ENCODE results near the gene GNAI1.
A peak's percentile ranks its signal among the peaks of the same experiment; 100 is the strongest.

The GNAI1 gene

DNA sequence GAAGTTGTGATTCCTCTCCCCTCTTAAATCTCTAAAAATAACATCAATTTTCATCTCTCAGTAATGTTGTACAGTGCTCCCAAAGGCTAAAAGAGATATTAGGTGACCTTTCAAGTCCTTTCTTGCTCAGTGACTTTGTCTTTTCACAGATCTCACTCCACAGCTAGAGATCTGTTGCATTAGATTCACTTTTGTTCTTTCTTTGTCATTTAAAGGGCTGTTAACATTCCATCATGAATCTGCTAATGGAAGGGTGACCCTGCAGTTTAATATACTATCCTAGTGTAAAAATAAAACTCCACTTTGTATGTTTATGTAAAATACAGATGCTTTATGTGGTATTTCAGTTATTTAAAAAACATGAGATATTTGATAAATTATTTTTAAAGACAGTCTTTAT, 30.5 kb downstream of the GNAI1 start:
- no peak for DNase-seq

- DNase-seq = no peak
Observed at GRCh38 chr7:80170445-80170844, 35.8 kb downstream of the GNAI1 start.

DNA sequence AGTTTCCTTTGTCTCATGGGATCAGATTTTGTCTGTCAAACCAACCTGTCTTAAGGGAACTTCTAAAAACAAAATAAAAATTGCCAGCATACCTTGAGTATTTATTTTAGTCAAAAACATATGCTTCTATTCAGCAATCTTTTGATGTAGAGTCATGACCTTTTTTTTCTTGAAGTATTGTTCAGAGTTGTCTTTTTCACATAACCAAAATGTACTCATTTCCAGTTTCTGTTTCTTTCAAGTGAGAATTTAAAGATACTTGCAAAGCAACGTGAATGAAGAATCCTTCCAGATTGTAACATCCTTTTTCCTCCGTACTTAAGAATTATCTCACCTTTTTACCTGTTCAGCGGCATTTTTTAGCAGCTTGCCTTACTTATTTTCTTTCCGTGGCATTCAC, 37.8 kb downstream of the GNAI1 start:
- DNase-seq = no peak

DNA sequence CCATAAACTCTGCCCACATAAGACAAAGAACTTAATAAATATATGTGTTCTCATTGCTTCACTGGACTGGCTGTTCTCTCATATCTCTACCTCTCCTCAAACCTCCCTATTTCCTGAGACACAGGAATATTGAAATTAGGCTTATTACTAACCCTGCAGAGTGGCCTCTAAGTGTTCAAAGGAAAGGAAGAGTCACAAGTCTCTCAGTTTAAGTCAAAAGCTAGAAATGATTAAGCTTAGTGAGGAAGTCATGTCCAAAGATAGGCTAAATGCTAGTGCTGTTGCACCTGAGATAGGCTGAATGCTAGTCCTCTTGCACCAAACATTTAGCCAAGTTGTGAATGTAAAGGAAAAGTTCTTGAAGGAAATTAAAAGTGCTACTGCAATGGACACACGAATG, 41.1 kb downstream of the GNAI1 start:
- DNase-seq = no peak

GRCh38 chr7:80181411-80181810, 46.8 kb downstream of the GNAI1 start:
- no peak for DNase-seq

DNA sequence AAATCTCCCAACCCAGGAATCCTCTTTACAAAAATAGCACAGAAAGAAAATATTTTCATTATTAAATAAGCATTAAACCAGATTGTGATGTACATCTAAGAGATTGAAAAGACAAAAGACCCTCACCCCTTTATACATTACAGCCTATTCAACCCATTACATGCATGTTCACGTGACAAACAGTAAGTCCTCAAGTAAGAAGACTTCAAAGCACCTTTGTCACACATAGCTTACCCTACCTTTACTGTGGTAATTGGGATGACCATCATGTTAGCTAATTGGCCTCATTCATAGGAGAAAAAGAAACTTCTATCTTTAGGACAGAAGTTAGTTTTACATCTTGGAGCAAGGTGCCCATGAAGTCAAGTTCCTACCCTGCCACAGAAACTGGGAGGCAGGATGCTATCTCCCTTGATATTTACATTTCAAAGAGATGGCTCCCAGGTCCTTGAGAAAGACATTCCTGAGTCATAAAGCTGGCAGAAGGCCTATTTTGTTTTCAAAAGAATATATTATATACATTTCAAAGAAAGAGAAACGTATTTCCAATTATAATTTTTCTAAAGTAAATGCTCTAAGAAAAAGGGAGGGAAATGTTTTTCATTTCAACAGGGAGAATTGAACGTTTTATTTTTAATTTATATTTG, 48.1 kb downstream of the GNAI1 start:
- no peak for DNase-seq

DNA sequence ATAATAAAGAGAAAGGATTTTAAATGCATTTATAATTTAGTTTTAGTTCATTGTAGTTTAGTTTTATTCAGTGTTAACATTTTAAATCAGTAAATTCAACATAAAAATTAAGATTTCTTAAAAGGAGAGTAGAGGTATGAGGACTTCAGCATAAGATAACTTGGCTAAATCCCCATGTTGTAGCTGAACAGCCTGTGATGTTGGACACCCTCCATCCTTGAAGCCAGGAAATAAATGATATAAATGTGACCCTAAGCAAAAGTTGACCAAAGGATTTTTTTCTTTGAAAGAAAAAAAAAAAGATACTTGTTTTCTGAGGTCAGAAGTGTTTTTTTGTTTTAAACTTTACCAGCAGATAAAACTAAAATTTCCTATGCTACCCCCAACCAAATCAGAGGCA, 48.7 kb downstream of the GNAI1 start:
- DNase-seq = no peak

GRCh38 chr7:80183900-80184685, 49.5 kb downstream of the GNAI1 start:
- no peak for DNase-seq

DNA sequence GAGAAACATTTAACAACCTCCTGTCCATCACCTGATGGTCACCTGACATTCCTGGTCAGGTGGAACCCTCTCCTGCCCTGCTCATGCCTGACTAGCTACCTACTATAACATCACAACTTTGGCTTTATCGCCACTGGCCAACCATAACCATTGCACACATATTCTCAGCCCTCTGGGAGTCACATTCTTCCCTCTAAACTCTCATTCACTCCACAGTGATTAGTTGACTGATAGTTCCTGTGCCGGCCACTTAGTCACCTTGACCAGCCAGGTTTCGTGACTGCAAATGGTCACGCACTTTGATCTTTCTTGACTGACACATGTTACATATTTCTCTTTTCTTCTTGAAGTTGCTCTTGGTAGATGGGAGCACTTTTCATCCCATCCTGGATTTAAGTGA, 50.1 kb downstream of the GNAI1 start:
- DNase-seq = no peak

DNA sequence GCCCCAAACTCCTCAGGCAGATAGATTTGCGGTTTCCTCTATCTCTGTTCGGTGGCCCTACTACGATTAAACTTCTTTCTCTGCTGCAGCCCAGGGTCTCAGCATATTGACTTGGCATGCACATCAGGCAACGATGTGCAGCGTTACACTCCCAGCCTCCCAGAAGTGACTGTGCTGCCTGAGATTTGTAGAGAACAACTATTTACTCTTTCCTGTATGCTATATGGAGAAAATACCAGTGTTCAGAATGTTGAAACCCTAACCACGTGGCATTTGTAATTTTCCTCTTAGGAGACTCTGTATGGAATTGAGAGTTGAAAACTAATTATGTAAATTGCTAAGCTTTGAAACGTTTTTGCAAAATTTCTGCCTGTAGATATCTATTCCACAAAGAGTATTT, 50.9 kb downstream of the GNAI1 start:
- no peak for DNase-seq

DNA sequence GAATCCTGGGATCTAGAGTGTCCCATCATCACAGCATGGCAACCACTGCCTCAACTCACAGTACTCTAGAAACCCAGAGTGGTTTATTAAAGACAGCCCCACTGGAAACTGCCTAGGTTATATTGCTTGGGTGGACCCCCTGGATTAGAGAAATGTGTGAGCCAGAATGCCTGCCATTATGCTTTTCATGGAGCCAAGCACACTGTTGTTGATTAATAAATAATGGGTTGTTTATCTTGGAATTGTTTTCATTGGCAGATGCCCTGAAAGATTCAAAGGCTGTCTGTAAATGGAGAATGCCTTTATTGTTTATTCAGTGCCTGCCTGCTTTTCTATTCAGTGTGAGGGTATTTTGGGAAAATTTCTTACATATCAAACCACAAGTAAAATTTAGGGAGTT, 52.1 kb downstream of the GNAI1 start:
- no peak for DNase-seq

DNA sequence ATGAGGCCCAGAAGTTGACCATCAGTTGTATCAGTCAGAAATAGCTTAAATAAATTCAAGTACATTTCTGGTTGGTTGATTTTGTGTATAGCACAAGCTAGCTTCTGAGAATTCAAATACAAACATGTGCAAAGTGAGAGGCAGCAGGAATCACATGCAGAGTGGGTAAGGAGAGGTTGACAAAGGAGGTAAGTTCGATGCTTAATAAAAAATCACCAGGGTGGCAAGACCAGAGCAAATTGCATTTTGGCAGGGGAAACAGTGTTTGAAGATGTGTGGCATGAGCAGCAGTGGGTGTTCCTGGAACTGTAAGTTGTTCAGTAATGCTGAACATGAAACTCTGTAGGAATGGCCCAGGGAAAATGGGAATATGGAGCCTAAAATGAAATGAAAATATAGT, 52.6 kb downstream of the GNAI1 start:
- no peak for DNase-seq

DNA sequence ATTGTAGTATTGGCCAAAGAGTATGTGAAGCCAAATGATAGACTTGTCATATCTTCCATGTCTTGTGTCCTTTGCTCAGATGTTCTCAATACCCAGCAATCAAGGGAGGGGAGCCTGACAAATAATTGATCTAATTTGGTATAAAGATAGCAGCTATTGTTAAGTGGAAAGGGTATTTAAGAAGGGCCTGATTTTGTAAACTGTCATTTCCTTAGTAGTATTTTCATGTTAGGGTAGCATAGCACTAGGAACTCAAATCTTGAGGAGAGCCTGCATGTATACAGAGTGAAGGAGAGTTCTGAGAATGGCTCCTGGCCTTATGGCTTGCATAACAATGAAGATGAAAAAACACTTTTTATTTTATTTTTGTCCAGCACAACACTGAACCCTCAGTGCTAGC, 53.1 kb downstream of the GNAI1 start:
- DNase-seq = no peak

- no peak for DNase-seq
Observed at GRCh38 chr7:80189638-80190037, 55.0 kb downstream of the GNAI1 start.

- DNase-seq = no peak
Observed at GRCh38 chr7:80197627-80198026, 63.0 kb downstream of the GNAI1 start.

DNA sequence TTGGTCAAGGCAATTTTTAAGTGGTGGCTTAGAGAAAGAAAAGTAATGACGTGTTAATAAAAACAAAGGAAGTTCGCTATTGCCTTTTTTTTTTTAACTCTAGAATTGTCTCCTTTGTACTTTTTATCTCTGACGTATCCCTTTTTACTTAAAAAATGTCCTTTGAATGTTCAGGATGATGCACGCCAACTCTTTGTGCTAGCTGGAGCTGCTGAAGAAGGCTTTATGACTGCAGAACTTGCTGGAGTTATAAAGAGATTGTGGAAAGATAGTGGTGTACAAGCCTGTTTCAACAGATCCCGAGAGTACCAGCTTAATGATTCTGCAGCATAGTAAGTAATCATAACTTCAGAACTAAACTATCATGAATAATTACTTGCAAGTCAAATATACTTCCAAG, 64.4 kb downstream of the GNAI1 start:
- no peak for DNase-seq

GRCh38 chr7:80204454-80204853, 69.8 kb downstream of the GNAI1 start:
- DNase-seq = no peak

- DNase-seq = no peak
Observed at GRCh38 chr7:80204919-80205318, 70.3 kb downstream of the GNAI1 start.

- DNase-seq = no peak
Observed at GRCh38 chr7:80206763-80207162, 72.1 kb downstream of the GNAI1 start.

- no peak for DNase-seq
Observed at GRCh38 chr7:80207501-80207900, 72.9 kb downstream of the GNAI1 start.

- no peak for DNase-seq
Observed at GRCh38 chr7:80208700-80209099, 74.1 kb downstream of the GNAI1 start.

- DNase-seq = peak; percentile 67
Observed at GRCh38 chr7:80210400-80210799, 75.8 kb downstream of the GNAI1 start.

GRCh38 chr7:80213814-80214213, 79.2 kb downstream of the GNAI1 start:
- DNase-seq = no peak

- no peak for DNase-seq
Observed at GRCh38 chr7:80215734-80216133, 81.1 kb downstream of the GNAI1 start.

Measured in NCI-H526 treated with DMSO at 0.1 percent for 48 hours (cell line).